PFSK-1 (cell line): ENCODE results near the gene KIAA2012.

Source experiments
- FOXP2 ChIP-seq: optimal IDR thresholded peaks from 2 replicates; pipeline ENCODE3; 2011; ENCODE audit warnings: borderline replicate concordance, control low read depth, inconsistent platforms; ENCODE audit not compliant: insufficient read depth; ENCODE audit errors: extremely low read length, extremely low read depth
- POLR2AphosphoS5 ChIP-seq: IDR thresholded peaks from 2 replicates; pipeline ENCODE4 v1.6.1; 2012; ENCODE audit warnings: low read depth, mild to moderate bottlenecking, control low read depth, low read length, moderate library complexity
- SIN3A ChIP-seq: IDR thresholded peaks from 2 replicates; pipeline ENCODE4 v1.6.1; 2012; ENCODE audit warnings: mild to moderate bottlenecking, low read length, moderate library complexity, borderline replicate concordance; ENCODE audit not compliant: insufficient read depth
- TAF1 ChIP-seq: IDR thresholded peaks from 2 replicates; pipeline ENCODE4 v1.6.1; 2012; ENCODE audit warnings: low read length, control low read depth, borderline replicate concordance; ENCODE audit not compliant: insufficient read depth
- TF ChIP-seq, protein P1 (sequence below), 2 experiments: IDR thresholded peaks; 2 replicates each; pipeline versions ENCODE4 v1.6.1 to v1.8.0; 2011 to 2012; ENCODE audit warnings: low read depth in 2 of 2, low read length in 2 of 2, control low read depth in 1 of 2, inconsistent platforms in 1 of 2, mild to moderate bottlenecking in 1 of 2, moderate library complexity in 1 of 2; ENCODE audit not compliant: insufficient read depth in 1 of 2

KIAA2012 gene

DNA sequence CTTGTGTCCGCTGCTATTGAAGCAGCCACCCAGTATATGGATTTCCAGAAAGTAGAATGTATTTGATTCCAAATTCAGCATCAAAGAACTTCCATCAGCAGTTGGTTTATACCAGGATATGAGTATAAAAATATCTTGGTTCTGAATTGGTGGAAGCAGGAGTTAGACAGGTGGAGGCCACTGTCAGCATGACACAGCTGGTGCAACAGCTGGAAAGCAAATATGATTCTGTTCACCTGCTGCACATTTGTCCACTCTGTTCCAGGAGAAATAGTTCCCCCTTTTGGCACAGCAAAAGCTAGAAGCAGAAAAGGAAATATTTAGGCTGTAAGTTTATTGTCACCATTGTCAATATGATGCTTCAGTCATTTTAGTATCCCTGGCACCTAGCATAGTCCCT lies 41.2 kb downstream of the KIAA2012 start:
- no peak for TF ChIP-seq TAF1
- TF ChIP-seq, protein P1, sequence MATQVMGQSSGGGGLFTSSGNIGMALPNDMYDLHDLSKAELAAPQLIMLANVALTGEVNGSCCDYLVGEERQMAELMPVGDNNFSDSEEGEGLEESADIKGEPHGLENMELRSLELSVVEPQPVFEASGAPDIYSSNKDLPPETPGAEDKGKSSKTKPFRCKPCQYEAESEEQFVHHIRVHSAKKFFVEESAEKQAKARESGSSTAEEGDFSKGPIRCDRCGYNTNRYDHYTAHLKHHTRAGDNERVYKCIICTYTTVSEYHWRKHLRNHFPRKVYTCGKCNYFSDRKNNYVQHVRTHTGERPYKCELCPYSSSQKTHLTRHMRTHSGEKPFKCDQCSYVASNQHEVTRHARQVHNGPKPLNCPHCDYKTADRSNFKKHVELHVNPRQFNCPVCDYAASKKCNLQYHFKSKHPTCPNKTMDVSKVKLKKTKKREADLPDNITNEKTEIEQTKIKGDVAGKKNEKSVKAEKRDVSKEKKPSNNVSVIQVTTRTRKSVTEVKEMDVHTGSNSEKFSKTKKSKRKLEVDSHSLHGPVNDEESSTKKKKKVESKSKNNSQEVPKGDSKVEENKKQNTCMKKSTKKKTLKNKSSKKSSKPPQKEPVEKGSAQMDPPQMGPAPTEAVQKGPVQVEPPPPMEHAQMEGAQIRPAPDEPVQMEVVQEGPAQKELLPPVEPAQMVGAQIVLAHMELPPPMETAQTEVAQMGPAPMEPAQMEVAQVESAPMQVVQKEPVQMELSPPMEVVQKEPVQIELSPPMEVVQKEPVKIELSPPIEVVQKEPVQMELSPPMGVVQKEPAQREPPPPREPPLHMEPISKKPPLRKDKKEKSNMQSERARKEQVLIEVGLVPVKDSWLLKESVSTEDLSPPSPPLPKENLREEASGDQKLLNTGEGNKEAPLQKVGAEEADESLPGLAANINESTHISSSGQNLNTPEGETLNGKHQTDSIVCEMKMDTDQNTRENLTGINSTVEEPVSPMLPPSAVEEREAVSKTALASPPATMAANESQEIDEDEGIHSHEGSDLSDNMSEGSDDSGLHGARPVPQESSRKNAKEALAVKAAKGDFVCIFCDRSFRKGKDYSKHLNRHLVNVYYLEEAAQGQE (IDR thresholded peaks at IDR 0.05; ENCODE audit: insufficient read depth in 1 of 2, low read depth in 2 of 2, low read length in 2 of 2), result no peak
- no peak for TF ChIP-seq SIN3A
- TF ChIP-seq POLR2AphosphoS5, result no peak
- no peak for TF ChIP-seq FOXP2

DNA sequence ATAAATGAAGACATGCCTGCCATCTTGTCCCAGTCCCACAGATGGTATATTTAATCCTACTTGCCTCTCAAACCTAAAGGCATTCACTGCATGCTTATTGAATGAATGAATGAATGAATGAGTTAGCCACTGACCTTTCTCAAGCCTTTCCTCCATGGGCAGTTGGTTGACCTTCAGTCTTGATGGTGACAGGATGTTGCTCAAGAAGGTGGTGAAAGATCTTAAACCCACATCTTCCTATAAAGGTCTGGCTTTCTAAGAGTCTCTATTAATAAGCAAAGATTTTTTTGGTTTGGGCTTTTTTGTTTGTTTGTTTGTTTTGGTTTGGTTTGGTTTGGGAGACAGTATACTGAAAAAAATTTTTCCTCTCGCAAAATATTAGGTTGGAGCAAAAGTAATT lies 41.7 kb downstream of the KIAA2012 start:
- TF ChIP-seq TAF1 (no peak), SIN3A (no peak), FOXP2 (no peak), POLR2AphosphoS5 (no peak)
- TF ChIP-seq, protein P1 (IDR thresholded peaks at IDR 0.05; ENCODE audit: insufficient read depth in 1 of 2, low read depth in 2 of 2, low read length in 2 of 2), result no peak

DNA sequence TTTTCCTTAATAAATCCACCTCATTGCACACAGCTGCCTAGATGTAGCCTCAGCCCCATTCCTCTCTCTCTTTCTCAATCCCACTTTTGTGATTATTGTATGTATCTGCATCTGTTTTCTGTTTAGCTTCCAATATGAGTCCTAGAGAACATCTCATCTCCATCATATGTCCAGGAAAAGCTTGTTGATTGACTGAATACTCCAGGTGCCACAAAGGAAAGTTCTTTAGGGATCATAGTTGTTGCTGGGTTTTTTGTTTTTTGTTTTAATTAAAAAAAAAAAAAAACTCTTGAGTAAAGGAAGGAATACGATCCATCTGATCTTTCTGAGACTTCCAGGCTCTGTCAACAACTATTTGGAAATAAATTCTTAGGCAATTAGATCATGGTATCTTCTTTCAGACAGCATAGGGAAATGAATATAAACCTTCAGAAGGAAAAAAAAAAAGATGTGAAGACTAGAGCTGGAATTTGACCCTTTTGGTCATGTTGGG lies 42.5 kb downstream of the KIAA2012 start:
- no peak for TF ChIP-seq TAF1
- no peak for TF ChIP-seq SIN3A
- TF ChIP-seq, protein P1 (IDR thresholded peaks at IDR 0.05; ENCODE audit: insufficient read depth in 1 of 2, low read depth in 2 of 2, low read length in 2 of 2), result no peak
- TF ChIP-seq FOXP2, result no peak
- no peak for TF ChIP-seq POLR2AphosphoS5

DNA sequence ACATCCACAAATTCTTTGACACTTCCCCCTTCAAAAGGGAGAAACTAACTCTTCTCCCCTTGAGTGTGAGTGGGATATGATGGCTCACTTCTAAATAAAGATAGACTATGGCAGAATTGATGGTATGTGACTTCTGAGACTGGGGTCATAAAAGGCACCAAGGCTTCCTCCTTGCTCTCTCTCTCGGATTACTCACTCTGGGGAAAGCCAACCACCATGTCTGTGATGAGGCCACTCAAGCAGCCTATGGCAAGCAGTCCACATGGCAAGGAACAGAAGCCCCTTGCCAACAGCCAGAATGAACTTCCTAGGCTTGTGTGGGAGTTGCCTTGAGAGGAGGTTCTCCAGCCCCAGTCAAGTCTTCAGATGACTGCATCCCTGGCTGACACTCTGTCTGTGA lies 43.6 kb downstream of the KIAA2012 start:
- TF ChIP-seq SIN3A (no peak), POLR2AphosphoS5 (no peak), FOXP2 (no peak), TAF1 (no peak)
- TF ChIP-seq, protein P1 (IDR thresholded peaks at IDR 0.05; ENCODE audit: insufficient read depth in 1 of 2, low read depth in 2 of 2, low read length in 2 of 2), result no peak

DNA sequence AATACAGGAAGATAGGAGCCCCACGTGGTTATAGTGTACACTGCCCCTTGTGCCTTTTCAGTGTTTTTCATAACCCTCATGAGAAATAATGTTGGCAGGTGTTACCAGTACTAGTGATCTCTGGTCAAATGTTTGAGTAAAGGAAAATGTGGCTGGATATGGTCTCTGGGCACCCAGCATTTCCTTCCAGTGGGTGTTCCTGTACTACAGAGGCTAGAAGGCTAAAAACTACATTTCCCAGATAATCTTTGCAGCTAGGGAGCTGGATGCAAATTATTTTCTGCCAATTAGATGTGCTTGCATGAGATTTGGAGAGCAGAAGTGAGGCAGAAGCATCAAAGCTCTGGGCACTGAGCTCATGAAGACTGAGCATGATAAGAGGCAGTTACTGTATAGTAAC lies 45.1 kb downstream of the KIAA2012 start:
- TF ChIP-seq TAF1 (no peak), FOXP2 (no peak), SIN3A (no peak), POLR2AphosphoS5 (no peak)
- TF ChIP-seq, protein P1 (IDR thresholded peaks at IDR 0.05; ENCODE audit: insufficient read depth in 1 of 2, low read depth in 2 of 2, low read length in 2 of 2), result no peak
